Left lung (tissue), 10 donors: Measurements from ENCODE around the gene RSU1. TPM values are rescaled to one million over a fixed set of nuclear protein-coding genes. Genes with fewer than 3 reads are reported as not detected.

ENCODE experiments used
- ATAC-seq: fragments of 200-7000 bp; cut with Tn5 transposase; one replicate; pipeline ENCODE4 v1.9.1; 2020; ENCODE audit warnings: moderate library complexity
- DNase-seq, 4 donors: peaks; one replicate each; pipeline ENCODE4 v3.0.0-alpha.2; 2013 to 2020
- H3K27ac ChIP-seq, 2 donors: fragments of 200-600 bp; sonication (generic) in 1 of 2; one replicate each; pipeline versions ENCODE4 v1.5.0 to v1.8.0; 2020 to 2021
- H3K27me3 ChIP-seq, 2 donors: fragments of 200-600 bp; sonication (generic) in 1 of 2; one replicate each; pipeline versions ENCODE4 v1.5.0 to v1.8.0; 2020 to 2021
- H3K36me3 ChIP-seq, 2 donors: fragments of 200-600 bp; sonication (generic) in 1 of 2; one replicate each; pipeline versions ENCODE4 v1.5.0 to v1.8.0; 2020 to 2021
- H3K4me1 ChIP-seq, 2 donors: fragments of 200-600 bp; one replicate each; pipeline ENCODE4 v1.8.0; 2021
- H3K4me3 ChIP-seq, 2 donors: fragments of 200-600 bp; sonication (generic) in 1 of 2; one replicate each; pipeline versions ENCODE4 v1.5.0 to v1.8.0; 2020 to 2021; ENCODE audit warnings: mild to moderate bottlenecking in 1 of 2
- H3K9me3 ChIP-seq, 2 donors: fragments of 200-600 bp; sonication (generic) in 1 of 2; one replicate each; pipeline versions ENCODE4 v1.5.0 to v1.8.0; 2020 to 2021
- CTCF ChIP-seq, 2 donors: fragments of 200-600 bp; sonication (generic) in 1 of 2; IDR thresholded peaks; one replicate each; pipeline versions ENCODE4 v1.5.0 to v1.8.0; 2021; ENCODE audit warnings: antibody characterized with exemption in 2 of 2
- intact Hi-C, 2 donors: fragments of 100-400 bp; cut with DNase I; formaldehyde crosslinking; loops; one replicate each; pipeline versions ENCODE4 v1.11.2 to v1.14.2; 2022
- polyA plus RNA-seq, 6 donors: library from polyadenylated mRNA; unstranded; fragments of 120-200 nt; gene quantifications; one replicate each; pipeline ENCODE4 v1.2.1, GENCODE V29; 2013; ENCODE audit not compliant: insufficient read length in 6 of 6
- total RNA-seq, 2 donors: library from RNA; stranded (reverse); fragmentation: NEBNext Ultra II Directional; extraction: Animal tissue kit (Norgen Biotek cat#: 25700); gene quantifications; one replicate each; pipeline ENCODE4 v1.2.1, GENCODE V29; 2021
- donor health status: DM: no; HTN: yes; CAD: no.
- donor health status: DM: no; HTN: no; CAD: no.

Gene RSU1
- total and polyA plus RNA-seq, 8 donors = 68.1 to 114 (median 85.3) TPM

DNA sequence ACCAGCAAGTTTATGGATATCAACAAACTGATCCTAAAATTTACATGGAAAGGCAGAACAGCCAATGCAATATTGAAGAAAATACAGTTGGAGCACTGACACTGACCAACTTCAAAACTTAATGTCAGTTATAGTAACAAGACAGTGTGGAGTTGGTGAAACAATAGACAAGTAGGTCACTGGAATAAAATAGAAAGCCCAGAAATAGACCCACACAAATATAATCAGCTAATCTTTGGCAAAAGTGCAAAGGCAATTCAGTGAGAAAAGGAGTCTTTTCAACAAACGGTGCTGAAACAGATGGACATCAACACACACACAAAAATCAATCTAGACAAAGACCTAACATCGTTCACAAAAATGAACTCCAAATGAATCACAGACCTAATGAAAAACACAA is 13.8 kb downstream of the RSU1 start:
- no peak for TF ChIP-seq CTCF (IDR thresholded peaks at IDR 0.05)
- no peak overlapping the region for H3K4me3 ChIP-seq
- ATAC-seq = no peak
- H3K27me3 ChIP-seq = no peaks in the 10 kb centered on the region
- no peak overlapping the region for H3K27ac ChIP-seq
- no peaks in the 10 kb centered on the region for H3K9me3 ChIP-seq
- DNase-seq = no peak
- intact Hi-C loops = no loop called here
- H3K4me1 ChIP-seq = peaks cover 0 to 4% of the 10 kb centered on the region in 2 donors
- peaks cover 0 to 8% of the 10 kb centered on the region in 2 donors for H3K36me3 ChIP-seq

DNA sequence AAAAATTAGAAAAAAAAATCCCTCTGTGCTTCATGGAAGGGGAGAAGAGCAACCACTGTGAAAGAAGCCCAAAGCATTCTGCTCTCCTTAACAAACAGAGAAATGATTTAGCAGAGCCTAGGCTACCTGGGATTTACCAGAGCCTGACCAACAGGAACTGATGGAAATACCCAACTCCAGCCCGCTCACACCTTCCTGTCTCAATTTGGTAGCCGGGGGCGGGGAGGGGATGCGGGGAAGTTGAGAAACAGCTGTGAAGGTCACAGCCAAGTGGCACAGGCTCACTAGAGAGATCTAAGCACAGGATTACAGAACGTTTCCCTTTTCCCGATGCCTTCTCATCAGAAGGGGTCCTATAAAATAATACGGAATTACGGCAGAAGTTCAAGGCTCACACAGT is 17.6 kb downstream of the RSU1 start:
- Histone ChIP-seq H3K4me3 (no peak overlapping the region), H3K9me3 (no peaks in the 10 kb centered on the region), H3K27me3 (no peaks in the 10 kb centered on the region), H3K4me1 (peaks cover 0 to 4% of the 10 kb centered on the region in 2 donors), H3K36me3 (peaks cover 0 to 4% of the 10 kb centered on the region in 2 donors), H3K27ac (no peak overlapping the region)
- no peak for ATAC-seq
- DNase-seq = no peak
- TF ChIP-seq CTCF (IDR thresholded peaks at IDR 0.05) = no peak
- intact Hi-C loops = no loop called here

DNA sequence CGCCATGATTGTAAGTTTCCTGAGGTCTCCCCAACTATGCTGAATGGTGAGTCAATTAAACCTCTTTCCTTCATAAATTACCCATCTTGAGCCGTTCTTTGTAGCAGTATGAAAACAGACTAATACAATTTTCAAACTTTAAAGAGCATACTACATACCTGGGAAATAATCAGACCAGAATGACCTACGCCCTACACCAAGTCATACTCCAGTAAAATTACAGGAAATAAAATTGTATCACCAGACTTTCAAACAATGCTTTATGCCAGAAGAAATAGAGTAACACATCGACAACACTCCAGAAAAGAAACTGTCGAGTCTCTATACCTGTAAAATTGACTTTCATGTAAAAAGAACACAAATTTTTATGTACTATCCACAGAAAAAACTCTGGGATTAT is 18.7 kb downstream of the RSU1 start:
- H3K27me3 ChIP-seq = no peaks in the 10 kb centered on the region
- no peak overlapping the region for H3K27ac ChIP-seq
- H3K4me3 ChIP-seq = no peak overlapping the region
- intact Hi-C loops = no loop called here
- DNase-seq (no peak), ATAC-seq (no peak)
- peaks cover 0 to 4% of the 10 kb centered on the region in 2 donors for H3K36me3 ChIP-seq
- no peaks in the 10 kb centered on the region for H3K9me3 ChIP-seq
- no peak for TF ChIP-seq CTCF (IDR thresholded peaks at IDR 0.05)
- peaks cover 0 to 4% of the 10 kb centered on the region in 2 donors for H3K4me1 ChIP-seq

GRCh38 chr10:16795410-16796073 is 21.7 kb downstream of the RSU1 start:
- H3K36me3 ChIP-seq = peaks cover 0 to 4% of the 10 kb centered on the region in 2 donors
- ATAC-seq (no peak), DNase-seq (no peak)
- no peaks in the 10 kb centered on the region for H3K27me3 ChIP-seq
- H3K9me3 ChIP-seq = no peaks in the 10 kb centered on the region
- no peak overlapping the region for H3K27ac ChIP-seq
- H3K4me3 ChIP-seq = no peak overlapping the region
- H3K4me1 ChIP-seq = peaks cover 0 to 4% of the 10 kb centered on the region in 2 donors
- intact Hi-C loops = no loop called here
- TF ChIP-seq CTCF (IDR thresholded peaks at IDR 0.05) = no peak

DNA sequence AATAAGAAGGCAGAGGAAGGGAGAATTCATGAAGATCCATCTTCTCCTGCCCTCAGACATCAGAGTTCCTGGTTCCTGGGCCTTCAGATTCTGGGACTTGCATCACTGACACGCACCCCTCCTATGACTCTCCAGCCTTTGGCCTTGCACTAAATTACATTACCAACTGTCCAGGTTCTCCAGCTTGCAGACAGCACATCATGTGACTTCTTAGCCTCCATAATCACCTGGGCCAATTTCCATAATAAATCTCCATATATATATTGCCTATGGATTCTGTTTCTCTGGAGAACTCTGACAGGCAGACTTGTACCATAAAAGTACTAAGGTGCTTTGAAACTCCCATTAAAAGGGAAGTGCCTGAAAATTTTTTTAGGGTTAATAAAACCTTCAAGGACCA is 23.2 kb downstream of the RSU1 start:
- Histone ChIP-seq H3K9me3 (no peaks in the 10 kb centered on the region), H3K4me1 (no peaks in the 10 kb centered on the region), H3K4me3 (no peak overlapping the region), H3K27me3 (no peaks in the 10 kb centered on the region), H3K27ac (no peak overlapping the region), H3K36me3 (peaks cover 0 to 7% of the 10 kb centered on the region in 2 donors)
- no peak for TF ChIP-seq CTCF (IDR thresholded peaks at IDR 0.05)
- no peak for DNase-seq
- intact Hi-C loops = no loop called here
- no peak for ATAC-seq
